Osteocyte (in vitro differentiated cells): ENCODE data around the gene C11orf86. TPM values are rescaled to one million over a fixed set of nuclear protein-coding genes. Genes with fewer than 3 reads are reported as not detected.
"Not testable (repeated sequence)": the region's sequence is repeated elsewhere in the genome, so short reads cannot be mapped to it uniquely, and the experiment has no call there.

Experiments
- DNase-seq: peaks from one replicate; pipeline ENCODE4 v3.0.0; 2021; ENCODE audit warnings: mixed read lengths; ENCODE audit not compliant: unreplicated experiment; ENCODE audit errors: extremely low spot score
- H3K27ac Mint-ChIP-seq: one replicate; pipeline ENCODE4 v1.8.0; 2021; ENCODE audit warnings: mild to moderate bottlenecking, mixed read lengths; ENCODE audit not compliant: unreplicated experiment
- H3K27me3 Mint-ChIP-seq: one replicate; pipeline ENCODE4 v1.8.0; 2021; ENCODE audit warnings: mixed read lengths; ENCODE audit not compliant: unreplicated experiment
- H3K36me3 Mint-ChIP-seq: one replicate; pipeline ENCODE4 v1.8.0; 2021; ENCODE audit warnings: mixed read lengths; ENCODE audit not compliant: unreplicated experiment
- H3K4me1 Mint-ChIP-seq: one replicate; pipeline ENCODE4 v1.8.0; 2021; ENCODE audit warnings: mixed read lengths; ENCODE audit not compliant: unreplicated experiment
- H3K4me3 Mint-ChIP-seq: one replicate; pipeline ENCODE4 v1.8.0; 2021; ENCODE audit warnings: mild to moderate bottlenecking, moderate library complexity, mixed read lengths; ENCODE audit not compliant: unreplicated experiment
- H3K9me3 Mint-ChIP-seq: one replicate; pipeline ENCODE4 v1.8.0; 2021; ENCODE audit warnings: mixed read lengths; ENCODE audit not compliant: unreplicated experiment
- CTCF ChIP-seq: fragments of 200-600 bp; sonication (generic); IDR thresholded peaks from 2 replicates; pipeline ENCODE4 v1.5.0; 2021; ENCODE audit warnings: antibody characterized with exemption, mild to moderate bottlenecking, moderate library complexity
- total RNA-seq: library from RNA; stranded (reverse); gene quantifications from 2 replicates; pipeline ENCODE4 v1.2.1, GENCODE V29; 2021

Gene C11orf86
- total RNA-seq, 1 donor from 2014 or later: not detected

DNA sequence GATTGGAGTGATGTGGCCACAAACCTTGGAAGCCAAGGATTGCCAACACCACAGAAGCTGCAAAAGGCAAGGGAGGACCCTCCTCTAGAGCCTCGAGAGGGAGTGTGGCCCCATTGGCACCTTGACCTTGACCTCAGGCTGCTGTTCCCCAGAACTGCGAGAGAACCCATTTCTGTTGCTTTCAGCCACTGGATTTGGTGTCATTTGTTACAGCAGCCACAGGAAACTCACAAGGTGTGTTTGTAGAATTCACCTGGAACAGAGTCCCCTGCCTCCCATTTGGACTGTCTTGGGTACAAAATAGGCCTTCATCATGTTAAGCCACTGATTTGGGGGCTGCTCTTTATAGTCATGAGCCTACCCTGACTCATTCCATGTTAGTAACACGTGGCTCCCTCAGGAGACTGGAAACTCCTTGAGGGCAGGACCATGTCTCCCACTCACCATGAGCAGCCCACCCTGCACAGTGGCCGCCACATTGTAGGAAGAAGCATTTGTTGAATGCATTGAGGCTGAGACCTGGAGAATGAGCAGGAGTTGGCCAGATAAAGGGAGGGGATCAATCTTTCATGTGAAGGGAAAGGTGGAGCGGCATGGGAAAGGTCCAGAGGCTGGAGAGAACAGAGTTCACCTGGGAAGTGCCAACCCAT lies 8.3 kb downstream of the C11orf86 start:
- H3K27ac Mint-ChIP-seq: no peak overlapping the region
- H3K27me3 Mint-ChIP-seq: no peaks in the 10 kb centered on the region
- DNase-seq: no peak
- no peaks in the 10 kb centered on the region for H3K36me3 Mint-ChIP-seq
- no peaks in the 10 kb centered on the region for H3K9me3 Mint-ChIP-seq
- peaks cover 38% of the 10 kb centered on the region for H3K4me1 Mint-ChIP-seq
- no peak for TF ChIP-seq CTCF
- no peak overlapping the region for H3K4me3 Mint-ChIP-seq

DNA sequence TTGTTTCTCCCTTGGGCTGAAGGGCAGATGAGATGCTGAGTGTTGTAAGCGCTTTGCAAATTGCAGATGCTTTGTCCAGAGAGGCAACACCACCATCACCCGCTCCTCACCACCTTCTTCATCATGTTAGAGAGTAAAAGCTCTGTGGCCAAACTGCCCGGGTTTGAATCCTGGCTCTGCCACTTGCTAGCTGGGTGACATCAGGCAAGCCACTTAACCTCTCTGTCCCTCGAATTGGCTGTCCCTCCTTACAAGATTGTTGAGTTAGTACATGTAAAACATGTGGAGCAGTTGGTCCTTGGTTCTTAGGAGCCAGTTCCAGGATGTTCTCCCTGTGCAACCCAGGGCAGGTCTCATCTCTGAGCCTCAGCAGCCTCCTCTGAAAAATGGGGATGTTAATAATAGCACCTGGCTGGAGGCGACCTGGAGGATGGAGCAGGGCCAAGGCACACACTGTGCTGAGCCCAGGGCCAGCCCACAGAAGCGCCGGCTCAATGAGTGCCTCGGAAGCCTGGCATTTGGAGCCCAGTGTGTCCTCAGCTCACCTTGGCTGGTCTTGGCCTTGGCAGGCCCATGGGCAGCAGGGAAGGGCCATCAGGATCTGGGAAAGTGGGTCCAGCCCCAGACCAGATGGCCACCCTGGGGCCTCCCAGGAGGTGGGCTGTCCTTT lies 10.5 kb downstream of the C11orf86 start:
- no peak overlapping the region for H3K27ac Mint-ChIP-seq
- no peak overlapping the region for H3K4me3 Mint-ChIP-seq
- peaks cover 38% of the 10 kb centered on the region for H3K4me1 Mint-ChIP-seq
- no peaks in the 10 kb centered on the region for H3K36me3 Mint-ChIP-seq
- H3K27me3 Mint-ChIP-seq: no peaks in the 10 kb centered on the region
- DNase-seq: no peak
- H3K9me3 Mint-ChIP-seq: no peaks in the 10 kb centered on the region
- TF ChIP-seq CTCF: no peak

DNA sequence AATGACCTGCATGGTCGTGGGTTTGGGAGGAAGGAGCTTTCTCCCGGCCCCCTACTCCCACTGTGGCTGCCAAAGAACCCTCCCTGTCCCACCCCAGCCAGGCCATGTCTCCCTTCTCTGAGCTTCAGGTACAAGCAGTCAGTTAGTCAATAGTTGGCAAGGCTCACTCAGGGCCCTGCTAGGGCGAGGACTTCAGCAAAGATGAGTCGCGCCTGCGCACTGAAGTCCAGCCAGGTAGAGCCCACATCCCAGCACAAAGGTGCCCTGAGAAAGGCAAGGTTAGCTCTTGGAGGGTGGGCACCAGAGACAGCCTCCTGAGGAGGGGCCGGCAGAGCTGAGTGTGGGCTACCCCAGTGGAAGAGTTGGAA lies 11.1 kb downstream of the C11orf86 start:
- Mint-ChIP-seq H3K27me3 (no peaks in the 10 kb centered on the region), H3K36me3 (no peaks in the 10 kb centered on the region), H3K27ac (no peak overlapping the region), H3K4me1 (peaks cover 36% of the 10 kb centered on the region), H3K4me3 (no peak overlapping the region), H3K9me3 (no peaks in the 10 kb centered on the region)
- no peak for TF ChIP-seq CTCF
- no peak for DNase-seq

DNA sequence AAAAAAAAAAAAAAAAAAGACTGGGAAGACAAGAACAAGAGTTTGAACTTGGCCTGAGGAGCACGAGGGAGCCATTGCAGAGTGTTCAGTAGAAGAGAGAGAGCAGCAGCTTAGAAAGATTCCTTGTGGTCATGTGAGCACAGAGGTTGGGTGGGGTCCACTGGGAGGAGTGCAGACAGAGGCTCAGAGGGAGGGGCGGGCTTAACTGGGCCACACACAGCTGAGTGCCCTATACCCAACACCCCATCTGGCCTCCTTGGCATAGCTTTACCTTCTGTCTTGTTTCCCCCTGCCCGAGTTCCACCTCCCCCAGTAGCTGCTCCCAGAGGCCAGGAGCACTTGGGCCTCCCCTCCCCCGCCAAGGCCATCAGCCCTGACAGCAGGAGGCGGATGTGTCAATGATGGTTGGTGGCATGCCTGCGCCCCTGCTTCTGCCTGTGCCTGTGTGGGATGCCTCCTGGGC lies 12.1 kb downstream of the C11orf86 start:
- Mint-ChIP-seq H3K4me1 (peaks cover 27% of the 10 kb centered on the region), H3K27me3 (peaks cover 3% of the 10 kb centered on the region), H3K4me3 (no peak overlapping the region), H3K27ac (no peak overlapping the region), H3K36me3 (no peaks in the 10 kb centered on the region), H3K9me3 (no peaks in the 10 kb centered on the region)
- TF ChIP-seq CTCF: no peak
- DNase-seq: no peak

DNA sequence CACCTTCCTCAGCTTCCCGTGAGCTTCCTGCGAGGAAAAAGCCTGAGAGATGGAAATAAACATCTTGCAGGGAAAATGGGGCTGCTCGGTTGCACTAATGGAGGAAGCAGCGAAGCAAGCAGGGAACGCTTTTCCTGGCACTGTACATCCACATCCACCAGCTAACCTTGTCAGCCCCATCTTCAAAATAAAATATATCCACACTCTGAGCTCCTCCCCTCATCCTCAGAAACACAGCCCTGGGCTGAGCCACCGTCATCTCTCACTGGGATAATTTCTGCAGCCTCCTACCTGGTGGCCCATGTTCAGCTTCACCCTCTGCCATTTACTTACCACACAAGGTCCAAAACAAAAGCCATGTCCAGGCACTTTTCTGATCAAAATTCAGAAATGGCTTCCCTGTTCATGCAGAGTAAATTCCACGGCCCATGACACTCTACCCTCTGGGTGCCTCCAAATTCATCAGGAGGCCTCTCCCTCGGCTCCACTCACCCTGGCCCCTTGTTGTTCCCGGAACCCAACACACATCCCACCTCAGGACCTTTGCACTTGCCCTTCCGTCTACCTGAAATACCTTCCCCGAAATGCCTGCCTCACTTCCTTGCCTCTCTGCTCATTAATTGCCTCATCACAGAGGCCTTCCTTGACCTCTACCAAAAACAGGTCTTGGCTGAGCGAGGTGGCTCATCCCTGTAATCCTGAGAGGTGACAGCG lies 13.0 kb downstream of the C11orf86 start:
- TF ChIP-seq CTCF: no peak
- Mint-ChIP-seq H3K27ac (no peak overlapping the region), H3K4me3 (no peak overlapping the region), H3K9me3 (no peaks in the 10 kb centered on the region), H3K4me1 (peaks cover 25% of the 10 kb centered on the region), H3K27me3 (peaks cover 3% of the 10 kb centered on the region), H3K36me3 (no peaks in the 10 kb centered on the region)
- no peak for DNase-seq

DNA sequence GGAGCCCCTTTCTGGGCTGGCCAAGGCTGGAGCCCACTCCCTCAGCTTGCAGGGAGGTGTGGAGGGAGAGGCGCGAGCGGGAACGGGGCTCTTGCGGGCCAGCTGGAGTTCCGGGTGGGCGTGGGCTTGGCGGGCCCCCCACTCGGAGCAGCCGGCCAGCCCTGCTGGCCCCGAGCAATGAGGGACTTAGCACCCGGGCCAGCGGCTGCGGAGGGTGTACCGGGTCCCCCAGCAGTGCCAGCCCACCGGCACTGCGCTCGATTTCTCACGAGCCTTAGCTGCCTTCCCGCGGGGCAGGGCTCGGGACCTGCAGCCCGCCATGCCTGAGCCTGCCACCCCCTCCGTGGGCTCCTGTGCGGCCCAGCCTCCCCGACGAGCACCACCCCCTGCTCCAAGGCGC lies 13.6 kb downstream of the C11orf86 start:
- not testable (repeated sequence) for H3K27ac Mint-ChIP-seq, DNase-seq, H3K27me3 Mint-ChIP-seq, H3K9me3 Mint-ChIP-seq, H3K36me3 Mint-ChIP-seq, H3K4me3 Mint-ChIP-seq
- peaks cover 23% of the 10 kb centered on the region for H3K4me1 Mint-ChIP-seq

- H3K4me3 Mint-ChIP-seq, H3K27me3 Mint-ChIP-seq, H3K27ac Mint-ChIP-seq, H3K9me3 Mint-ChIP-seq, DNase-seq, H3K36me3 Mint-ChIP-seq: not testable (repeated sequence)
- peaks cover 19% of the 10 kb centered on the region for H3K4me1 Mint-ChIP-seq
Measured at GRCh38 chr11:66989360-66989759, 14.3 kb downstream of the C11orf86 start.
